MM.1S (cell line): ENCODE data around the gene FAM3B.

Experiments used
- EZH2phosphoT487 ChIP-seq: fragments of 300-600 bp; sonication (generic); IDR thresholded peaks from 2 replicates; pipeline ENCODE4 v1.6.1; 2018; ENCODE audit warnings: antibody characterized with exemption, low read length
- TF ChIP-seq, protein P1 (sequence below): fragments of 300-600 bp; sonication (generic); IDR thresholded peaks from 2 replicates; pipeline ENCODE4 v1.5.1; 2016; ENCODE audit warnings: antibody characterized with exemption, low read length, mixed read lengths

DNA sequence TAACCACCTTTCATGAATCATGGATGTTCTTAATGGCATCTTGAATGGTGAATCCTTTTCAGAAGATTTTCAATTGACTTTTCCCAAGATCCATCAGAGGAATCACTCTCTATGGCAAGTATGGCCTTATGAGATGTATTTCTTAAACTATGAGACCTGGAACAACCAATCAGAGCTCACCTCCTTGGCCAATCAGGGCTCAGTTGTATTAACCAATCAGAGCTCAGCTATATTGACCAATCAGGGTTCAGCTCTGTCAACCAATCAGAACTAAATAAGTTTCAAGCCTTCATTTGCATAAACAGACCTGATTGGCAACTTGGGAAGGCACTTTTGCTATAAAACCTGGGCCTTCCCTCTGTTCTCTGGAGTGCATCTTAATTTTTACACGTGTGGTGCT is 13.6 kb upstream of the FAM3B start:
- TF ChIP-seq, protein P1, sequence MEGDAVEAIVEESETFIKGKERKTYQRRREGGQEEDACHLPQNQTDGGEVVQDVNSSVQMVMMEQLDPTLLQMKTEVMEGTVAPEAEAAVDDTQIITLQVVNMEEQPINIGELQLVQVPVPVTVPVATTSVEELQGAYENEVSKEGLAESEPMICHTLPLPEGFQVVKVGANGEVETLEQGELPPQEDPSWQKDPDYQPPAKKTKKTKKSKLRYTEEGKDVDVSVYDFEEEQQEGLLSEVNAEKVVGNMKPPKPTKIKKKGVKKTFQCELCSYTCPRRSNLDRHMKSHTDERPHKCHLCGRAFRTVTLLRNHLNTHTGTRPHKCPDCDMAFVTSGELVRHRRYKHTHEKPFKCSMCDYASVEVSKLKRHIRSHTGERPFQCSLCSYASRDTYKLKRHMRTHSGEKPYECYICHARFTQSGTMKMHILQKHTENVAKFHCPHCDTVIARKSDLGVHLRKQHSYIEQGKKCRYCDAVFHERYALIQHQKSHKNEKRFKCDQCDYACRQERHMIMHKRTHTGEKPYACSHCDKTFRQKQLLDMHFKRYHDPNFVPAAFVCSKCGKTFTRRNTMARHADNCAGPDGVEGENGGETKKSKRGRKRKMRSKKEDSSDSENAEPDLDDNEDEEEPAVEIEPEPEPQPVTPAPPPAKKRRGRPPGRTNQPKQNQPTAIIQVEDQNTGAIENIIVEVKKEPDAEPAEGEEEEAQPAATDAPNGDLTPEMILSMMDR, result no peak
- TF ChIP-seq EZH2phosphoT487, result no peak
